H1 (cell line): ENCODE data around the gene SEC23IP. TPM values are rescaled to one million over a fixed set of nuclear protein-coding genes. Genes with fewer than 3 reads are reported as not detected.

Experiments
- CTCF ChIA-PET: fragments of 300-600 bp; sonication (Branson Sonifier 250); formaldehyde crosslinking; loops from one replicate; lab custom pipeline; 2021; ENCODE audit not compliant: partially characterized antibody; lab: Charles Lee
- POLR2A ChIA-PET: fragments of 300-600 bp; sonication (Branson Sonifier 250); formaldehyde crosslinking; loops from one replicate; lab custom pipeline; 2021; ENCODE audit warnings: inconsistent platforms; ENCODE audit not compliant: partially characterized antibody; lab: Charles Lee
- DNase-seq, 2 experiments: peaks; one replicate each; pipeline versions ENCODE4 v3.0.0 to v3.0.0-alpha.2; 2010 to 2022; ENCODE audit warnings: low spot score in 2 of 2, low read depth in 1 of 2, mixed read lengths in 1 of 2
- FAIRE-seq: peaks from 2 replicates; lab custom pipeline; 2011; peaks lifted over from hg19 to GRCh38; lab: Jason Lieb, UNC
- H2AFZ ChIP-seq: 2 replicates; pipeline ENCODE4 v1.8.1; 2012; ENCODE audit warnings: low read length, inconsistent platforms
- H2AK5ac ChIP-seq: 2 replicates; pipeline ENCODE4 v1.6.1; 2013; ENCODE audit warnings: low read depth, low read length
- H2BK120ac ChIP-seq: replicated peaks from 2 replicates; pipeline ENCODE3; 2013; ENCODE audit warnings: low read depth, low read length, inconsistent platforms
- H2BK12ac ChIP-seq: 2 replicates; pipeline ENCODE4 v1.6.1; 2013; ENCODE audit warnings: low read depth, low read length
- H2BK15ac ChIP-seq: 2 replicates; pipeline ENCODE4 v1.6.1; 2013; ENCODE audit warnings: low read length
- H2BK20ac ChIP-seq: 2 replicates; pipeline ENCODE4 v1.6.1; 2013; ENCODE audit warnings: low read length
- H2BK5ac ChIP-seq: 2 replicates; pipeline ENCODE4 v1.6.1; 2013; ENCODE audit warnings: low read depth, low read length
- H3K14ac ChIP-seq: 2 replicates; pipeline ENCODE4 v1.6.1; 2013; ENCODE audit warnings: inconsistent platforms; ENCODE audit not compliant: insufficient read length
- H3K18ac ChIP-seq: 2 replicates; pipeline ENCODE4 v1.6.1; 2013; ENCODE audit warnings: low read length; ENCODE audit errors: extremely low read depth
- H3K23ac ChIP-seq: 2 replicates; pipeline ENCODE4 v1.6.1; 2013; ENCODE audit warnings: inconsistent platforms; ENCODE audit not compliant: insufficient read length
- H3K23me2 ChIP-seq: 2 replicates; pipeline ENCODE4 v1.6.1; 2013; ENCODE audit warnings: low read depth, low read length
- H3K27ac ChIP-seq: 2 replicates; pipeline ENCODE4 v1.6.1; 2011; ENCODE audit warnings: low read depth, low read length, inconsistent platforms
- H3K27me3 ChIP-seq, 4 experiments: replicated peaks in 1 of 4; 1 replicate in 1 of 4; 2 replicates in 3 of 4; pipeline versions ENCODE4 v1.6.1 to v1.8.1; 2011 to 2013; ENCODE audit warnings: low read length in 3 of 4, mild to moderate bottlenecking in 3 of 4, inconsistent platforms in 2 of 4, mixed read lengths in 2 of 4, moderate library complexity in 1 of 4; ENCODE audit not compliant: control insufficient read depth in 3 of 4, insufficient read depth in 3 of 4; ENCODE audit errors: extremely low read depth in 1 of 4
- H3K36me3 ChIP-seq, 4 experiments: 2 replicates each; pipeline versions ENCODE4 v1.6.1 to v1.8.1; 2011 to 2013; ENCODE audit warnings: mild to moderate bottlenecking in 4 of 4, low read length in 3 of 4, moderate library complexity in 2 of 4, control low read depth in 1 of 4, inconsistent platforms in 1 of 4; ENCODE audit not compliant: insufficient read depth in 4 of 4, control insufficient read depth in 2 of 4
- H3K4ac ChIP-seq: replicated peaks from 2 replicates; pipeline ENCODE3; 2013; ENCODE audit warnings: low read length, low read depth, mixed read lengths, inconsistent platforms; ENCODE audit not compliant: insufficient read length
- H3K4me1 ChIP-seq, 4 experiments: replicated peaks in 1 of 4; 1 replicate in 1 of 4; 2 replicates in 3 of 4; pipeline versions ENCODE4 v1.6.1 to v1.8.1; 2011 to 2013; ENCODE audit warnings: low read length in 3 of 4, inconsistent platforms in 2 of 4, mixed read lengths in 1 of 4; ENCODE audit not compliant: insufficient read depth in 4 of 4, control insufficient read depth in 3 of 4
- H3K4me2 ChIP-seq, 2 experiments: 2 replicates each; pipeline versions ENCODE4 v1.6.1 to v1.8.1; 2011 to 2013; ENCODE audit warnings: low read depth in 2 of 2, low read length in 2 of 2, control low read depth in 1 of 2, inconsistent platforms in 1 of 2, mild to moderate bottlenecking in 1 of 2; ENCODE audit not compliant: insufficient read depth in 1 of 2
- H3K4me3 ChIP-seq, 4 experiments: fragments of 200-600, 300-600 bp in 1 of 4; sonication (generic), shearing (Covaris generic), sonication (Bioruptor Twin) in 1 of 4; 2 replicates each; pipeline versions ENCODE4 v1.5.1 to v1.8.1; 2011 to 2016; ENCODE audit warnings: low read length in 4 of 4, low read depth in 3 of 4, control low read depth in 2 of 4, inconsistent platforms in 2 of 4, mild to moderate bottlenecking in 2 of 4, mixed read lengths in 1 of 4, moderate library complexity in 1 of 4; ENCODE audit not compliant: insufficient read depth in 2 of 4; ENCODE audit errors: extremely low read depth in 1 of 4
- H3K56ac ChIP-seq: replicated peaks from 2 replicates; pipeline ENCODE3; 2013; ENCODE audit warnings: low read depth, mild to moderate bottlenecking, mixed read lengths, low read length, inconsistent platforms; ENCODE audit not compliant: insufficient read length
- H3K79me1 ChIP-seq: 2 replicates; pipeline ENCODE4 v1.6.1; 2013; ENCODE audit warnings: low read depth, low read length, control low read depth
- H3K79me2 ChIP-seq, 2 experiments: 2 replicates each; pipeline versions ENCODE4 v1.6.1 to v1.8.1; 2012 to 2013; ENCODE audit warnings: low read length in 2 of 2, mild to moderate bottlenecking in 2 of 2, inconsistent platforms in 1 of 2; ENCODE audit not compliant: insufficient read depth in 2 of 2, control insufficient read depth in 1 of 2
- H3K9ac ChIP-seq, 4 experiments: replicated peaks in 1 of 4; 1 replicate in 1 of 4; 2 replicates in 3 of 4; pipeline versions ENCODE4 v1.6.1 to v1.8.1; 2011 to 2013; ENCODE audit warnings: low read depth in 3 of 4, low read length in 3 of 4, control low read depth in 2 of 4, mild to moderate bottlenecking in 2 of 4, moderate library complexity in 2 of 4, inconsistent platforms in 1 of 4; ENCODE audit errors: extremely low read depth in 1 of 4
- H3K9me3 ChIP-seq, 2 experiments: 2 replicates each; pipeline versions ENCODE4 v1.6.1 to v1.8.1; 2012 to 2013; ENCODE audit warnings: mild to moderate bottlenecking in 2 of 2, moderate library complexity in 2 of 2, control low read depth in 1 of 2, inconsistent platforms in 1 of 2, low read depth in 1 of 2, low read length in 1 of 2, mixed read lengths in 1 of 2; ENCODE audit not compliant: insufficient read depth in 2 of 2
- H4K20me1 ChIP-seq, 2 experiments: replicated peaks in 1 of 2; 2 replicates each; pipeline versions ENCODE3 to v1.8.1; 2011 to 2013; ENCODE audit warnings: inconsistent platforms in 2 of 2, low read length in 2 of 2, mild to moderate bottlenecking in 1 of 2; ENCODE audit not compliant: insufficient read depth in 2 of 2, control insufficient read depth in 1 of 2
- H4K5ac ChIP-seq: 2 replicates; pipeline ENCODE4 v1.6.1; 2013; ENCODE audit warnings: low read length, low read depth, mixed read lengths, inconsistent platforms; ENCODE audit not compliant: insufficient read length
- H4K8ac ChIP-seq: 2 replicates; pipeline ENCODE4 v1.8.0; 2013; ENCODE audit warnings: mild to moderate bottlenecking, moderate library complexity, low read length, inconsistent platforms; ENCODE audit not compliant: insufficient read depth; ENCODE audit errors: extremely low read depth
- H4K91ac ChIP-seq: replicated peaks from 2 replicates; pipeline ENCODE3; 2013; ENCODE audit warnings: low read length, mixed read lengths, inconsistent platforms; ENCODE audit not compliant: insufficient read length
- BCL11A ChIP-seq, 2 experiments: IDR thresholded peaks; one replicate each; pipeline ENCODE4 v1.6.1; 2011; ENCODE audit warnings: low read depth in 2 of 2, low read length in 2 of 2, mild to moderate bottlenecking in 2 of 2
- BRCA1 ChIP-seq: IDR thresholded peaks from 2 replicates; pipeline ENCODE4 v1.6.1; 2012; ENCODE audit warnings: low read depth, low read length, improper control_type of control experiment
- CEBPB ChIP-seq: IDR thresholded peaks from 2 replicates; pipeline ENCODE4 v1.6.1; 2012; ENCODE audit warnings: low read depth, low read length
- CHD1 ChIP-seq: IDR thresholded peaks from 2 replicates; pipeline ENCODE4 v1.6.1; 2012; ENCODE audit warnings: low read depth, low read length, improper control_type of control experiment
- CHD2 ChIP-seq: IDR thresholded peaks from 2 replicates; pipeline ENCODE4 v1.6.1; 2012; ENCODE audit warnings: low read length, improper control_type of control experiment
- CTCF ChIP-seq, 3 experiments: IDR thresholded peaks; 1 replicate in 2 of 3; 2 replicates in 1 of 3; pipeline versions ENCODE4 v1.5.1 to v1.6.1; 2011; ENCODE audit warnings: low read length in 3 of 3, mild to moderate bottlenecking in 3 of 3, inconsistent platforms in 2 of 3, low read depth in 1 of 3, moderate library complexity in 1 of 3; ENCODE audit not compliant: insufficient read depth in 1 of 3; ENCODE audit errors: control extremely low read depth in 1 of 3
- E2F6 ChIP-seq: IDR thresholded peaks from 2 replicates; pipeline ENCODE4 v1.6.1; 2012; ENCODE audit warnings: inconsistent platforms
- FOSL1 ChIP-seq: IDR thresholded peaks from 2 replicates; pipeline ENCODE4 v1.6.1; 2011; ENCODE audit warnings: mild to moderate bottlenecking, low read depth, low read length, moderate library complexity; ENCODE audit not compliant: insufficient read depth
- SIN3A ChIP-seq, 2 experiments: IDR thresholded peaks in 1 of 2; conservative IDR thresholded peaks in 1 of 2; 2 replicates each; pipeline ENCODE4 v1.6.1; 2011 to 2012; ENCODE audit warnings: low read length in 2 of 2, improper control_type of control experiment in 1 of 2, low read depth in 1 of 2, mild to moderate bottlenecking in 1 of 2
- TBP ChIP-seq: IDR thresholded peaks from 2 replicates; pipeline ENCODE4 v1.6.1; 2011; ENCODE audit warnings: low read depth, low read length, improper control_type of control experiment
- YY1 ChIP-seq: IDR thresholded peaks from 2 replicates; pipeline ENCODE4 v1.6.1; 2011; ENCODE audit warnings: low read depth, mild to moderate bottlenecking, low read length
- WGBS, 2 experiments: shearing (Covaris generic) in 1 of 2; methylation state at CpG; one replicate each; pipeline versions ENCODE4 v1.1.6 to v1.1.7; 2013 to 2015; ENCODE audit warnings: low lambda C conversion rate in 2 of 2, mixed read lengths in 2 of 2, inconsistent platforms in 1 of 2, low coverage in 1 of 2, missing lambda C conversion rate in 1 of 2; ENCODE audit not compliant: insufficient replicate concordance in 2 of 2, insufficient coverage in 1 of 2, insufficient read length in 1 of 2; ENCODE audit errors: extremely low coverage in 1 of 2, missing lambda C conversion rate in 1 of 2; 5-methylcytosine and 5-hydroxymethylcytosine counted together
- polyA plus RNA-seq, 7 experiments: library from polyadenylated mRNA; depleted of rRNA in 3 of 7; stranded (reverse) in 5 of 7; unstranded in 2 of 7; fragments of >200 nt in 5 of 7; fragments of 200-250 nt in 2 of 7; gene quantifications; 1 replicate in 5 of 7; 2 replicates in 1 of 7; 4 replicates in 1 of 7; pipeline versions ENCODE4 v1.2.1 to v1.2.3, GENCODE V29; 2011 to 2013; ENCODE audit warnings: missing spikeins in 2 of 7, mixed read lengths in 2 of 7
- total RNA-seq: library from RNA; stranded (reverse); fragmentation: NEBNext Ultra II Directional; extraction: Animal tissue kit (Norgen Biotek cat#: 25700); gene quantifications from 2 replicates; pipeline ENCODE4 v1.2.1, GENCODE V29; 2021

Gene SEC23IP
- total and polyA plus RNA-seq, 2 of the 8 experiments (the other 6 are each of a cell fraction or from before 2014, with no cell fraction given), result 29.0 to 105 TPM

GRCh38 chr10:119969609-119970008 is 77.1 kb downstream of the SEC23IP start:
- Histone ChIP-seq H3K23ac (no peak overlapping the region), H3K79me2 (no peaks in the 10 kb centered on the region), H3K4me3 (no peak overlapping the region), H4K5ac (no peak overlapping the region), H2AK5ac (no peak overlapping the region), H3K4ac (no peak overlapping the region), H4K91ac (no peak overlapping the region), H3K9me3 (0 out of 4 replicates have a peak, but pooled peaks cover 0 to 7% of the 10 kb centered on the region in 2 experiments), H2BK20ac (no peak overlapping the region), H2BK5ac (no peak overlapping the region), H3K4me2 (no peak overlapping the region), H3K27ac (no peak overlapping the region), H3K36me3 (no peaks in the 10 kb centered on the region), H4K20me1 (no peaks in the 10 kb centered on the region), H3K18ac (no peak overlapping the region), H3K4me1 (no peaks in the 10 kb centered on the region), H3K79me1 (no peaks in the 10 kb centered on the region), H2BK15ac (no peak overlapping the region), H2BK12ac (no peak overlapping the region), H3K56ac (no peak overlapping the region), H3K14ac (no peak overlapping the region), H3K9ac (no peak overlapping the region), H3K23me2 (no peaks in the 10 kb centered on the region; the same call in 1 of the 2 replicates), H3K27me3 (no peaks in the 10 kb centered on the region), H2AFZ (no peak overlapping the region), H4K8ac (no peak overlapping the region), H2BK120ac (no peak overlapping the region)
- DNase-seq (no peak), FAIRE-seq (no peak)
- ChIA-PET CTCF (interaction anchor here (0.6 kb wide), 2 partner anchors 19 to 167 kb away, joined by 3 read pairs; no protein-coding TSS in a partner anchor), POLR2A (interaction anchor here (1.1 kb wide), 1 partner anchor 212 kb away, joined by 3 read pairs; no protein-coding TSS in a partner anchor)
- 85% methylated on average over 1 of the region's 1 CpG; no CpG with 5 or more reads in 1 of the 2 experiments for WGBS, 2 experiments
- TF ChIP-seq CHD1 (no peak), E2F6 (no peak), FOSL1 (no peak), CHD2 (no peak), BRCA1 (no peak), CTCF (IDR thresholded peaks at IDR 0.05; ENCODE audit: control extremely low read depth in 1 of 3, insufficient read depth in 1 of 3, low read depth in 1 of 3, low read length in 3 of 3) (no peak), YY1 (no peak), SIN3A (conservative IDR thresholded peaks at IDR 0.05 in 1 of 2, IDR thresholded peaks at IDR 0.05 in 1 of 2; ENCODE audit: low read depth in 1 of 2, low read length in 2 of 2) (no peak), TBP (no peak), CEBPB (no peak), BCL11A (IDR thresholded peaks at IDR 0.05; ENCODE audit: low read depth in 2 of 2, low read length in 2 of 2) (no peak)
